Measurements from ENCODE around the gene CEP85. TPM values are rescaled to one million over a fixed set of nuclear protein-coding genes. Genes with fewer than 3 reads are reported as not detected.
"Not testable (repeated sequence)": the region's sequence is repeated elsewhere in the genome, so short reads cannot be mapped to it uniquely, and the experiment has no call there.

Gene CEP85
- total RNA-seq, 1 experiment from 2014 or later = 34.5 TPM

- DNase-seq (ENCODE audit: low read depth) = no peak
Observed at GRCh38 chr1:26221094-26221493, 12.9 kb upstream of the CEP85 start.

- DNase-seq (ENCODE audit: low read depth) = no peak
Observed at GRCh38 chr1:26224606-26225005, 9.4 kb upstream of the CEP85 start.

GRCh38 chr1:26225033-26225831, 8.8 kb upstream of the CEP85 start:
- DNase-seq (ENCODE audit: low read depth) = peak; percentile 23

- DNase-seq (ENCODE audit: low read depth) = not testable (repeated sequence)
Observed at GRCh38 chr1:26230682-26231081, 3.3 kb upstream of the CEP85 start.

- peak; percentile 46 for DNase-seq (ENCODE audit: low read depth)
Observed at GRCh38 chr1:26234644-26235370, 807 bp downstream of the CEP85 start.

GRCh38 chr1:26237230-26237966, 3.4 kb downstream of the CEP85 start:
- DNase-seq (ENCODE audit: low read depth) = peak; percentile 20

GRCh38 chr1:26239936-26240335, 5.9 kb downstream of the CEP85 start:
- DNase-seq (ENCODE audit: low read depth) = no peak

GRCh38 chr1:26252718-26253117, 18.7 kb downstream of the CEP85 start:
- no peak for DNase-seq (ENCODE audit: low read depth)

GRCh38 chr1:26254404-26254803, 20.4 kb downstream of the CEP85 start:
- no peak for DNase-seq (ENCODE audit: low read depth)

GRCh38 chr1:26257222-26257621, 23.2 kb downstream of the CEP85 start:
- DNase-seq (ENCODE audit: low read depth) = no peak

- DNase-seq (ENCODE audit: low read depth) = no peak
Observed at GRCh38 chr1:26259005-26259404, 25.0 kb downstream of the CEP85 start.

- DNase-seq (ENCODE audit: low read depth) = no peak
Observed at GRCh38 chr1:26259578-26259977, 25.6 kb downstream of the CEP85 start.

- DNase-seq (ENCODE audit: low read depth) = no peak
Observed at GRCh38 chr1:26263212-26263611, 29.2 kb downstream of the CEP85 start.

GRCh38 chr1:26265405-26265804, 31.4 kb downstream of the CEP85 start:
- DNase-seq (ENCODE audit: low read depth) = no peak

GRCh38 chr1:26268290-26269197, 34.5 kb downstream of the CEP85 start:
- DNase-seq (ENCODE audit: low read depth) = no peak

GRCh38 chr1:26269198-26269550, 35.2 kb downstream of the CEP85 start:
- DNase-seq (ENCODE audit: low read depth) = no peak

GRCh38 chr1:26274801-26275425, 40.9 kb downstream of the CEP85 start:
- peak; percentile 16 for DNase-seq (ENCODE audit: low read depth)

GRCh38 chr1:26275580-26276431, 41.8 kb downstream of the CEP85 start:
- peak; percentile 96 for DNase-seq (ENCODE audit: low read depth)

GRCh38 chr1:26276432-26276838, 42.4 kb downstream of the CEP85 start:
- DNase-seq (ENCODE audit: low read depth) = no peak

GRCh38 chr1:26277261-26277661, 43.3 kb downstream of the CEP85 start:
- no peak for DNase-seq (ENCODE audit: low read depth)
